Karpas-422 (cell line): ENCODE results near the gene SCN4A. TPM values are rescaled to one million over a fixed set of nuclear protein-coding genes. Genes with fewer than 3 reads are reported as not detected.
"Not testable (repeated sequence)": the region's sequence is repeated elsewhere in the genome, so short reads cannot be mapped to it uniquely, and the experiment has no call there.

Source experiments
- DNase-seq: peaks from one replicate; pipeline ENCODE4 v3.0.0-alpha.2; 2015
- H2AFZ ChIP-seq: fragments of 200-600 bp; sonication (generic); 2 replicates; pipeline ENCODE4 v1.6.1; 2014; ENCODE audit warnings: antibody characterized with exemption, low read length, mixed read lengths
- H3K27ac ChIP-seq: fragments of 200-600 bp; sonication (generic); 2 replicates; pipeline ENCODE4 v1.5.1; 2014; ENCODE audit warnings: mild to moderate bottlenecking, low read length, moderate library complexity
- H3K27me3 ChIP-seq: fragments of 200-600 bp; sonication (generic); 2 replicates; pipeline ENCODE4 v1.6.1; 2014; ENCODE audit warnings: low read length, mixed read lengths
- H3K36me3 ChIP-seq: fragments of 200-600 bp; sonication (generic); 2 replicates; pipeline ENCODE4 v1.6.1; 2014; ENCODE audit warnings: low read length, mixed read lengths; ENCODE audit not compliant: insufficient read depth
- H3K4me1 ChIP-seq: fragments of 200-600 bp; sonication (generic); 2 replicates; pipeline ENCODE4 v1.6.1; 2014; ENCODE audit warnings: mild to moderate bottlenecking, low read length, mixed read lengths
- H3K4me2 ChIP-seq: fragments of 200-600 bp; sonication (generic); 2 replicates; pipeline ENCODE4 v1.6.1; 2014; ENCODE audit warnings: low read length, low read depth, mild to moderate bottlenecking; ENCODE audit not compliant: poor library complexity, severe bottlenecking
- H3K4me3 ChIP-seq: fragments of 200-600 bp; sonication (generic); 2 replicates; pipeline ENCODE4 v1.5.1; 2014; ENCODE audit warnings: mild to moderate bottlenecking, antibody characterized with exemption, low read length, mixed read lengths
- H3K79me2 ChIP-seq: fragments of 200-600 bp; sonication (generic); 2 replicates; pipeline ENCODE4 v1.6.1; 2014; ENCODE audit warnings: mild to moderate bottlenecking, low read length, mixed read lengths
- H3K9ac ChIP-seq: fragments of 200-600 bp; sonication (generic); 2 replicates; pipeline ENCODE4 v1.6.0; 2014; ENCODE audit warnings: low read length
- H3K9me2 ChIP-seq: fragments of 200-600 bp; sonication (generic), shearing (Covaris generic); replicated peaks from 2 replicates; pipeline ENCODE4 v1.6.0; 2014; ENCODE audit warnings: mild to moderate bottlenecking, low read length, moderate library complexity; ENCODE audit not compliant: insufficient read depth
- H3K9me3 ChIP-seq: fragments of 300-700, 200-600 bp; sonication (generic); 2 replicates; pipeline ENCODE4 v1.6.1; 2014; ENCODE audit warnings: low read length, mixed read lengths
- H4K20me1 ChIP-seq: fragments of 200-600 bp; sonication (generic); 2 replicates; pipeline ENCODE4 v1.6.1; 2014; ENCODE audit warnings: mild to moderate bottlenecking, antibody characterized with exemption, low read length, low read depth; ENCODE audit not compliant: insufficient read depth
- total RNA-seq: library from RNA; depleted of rRNA; stranded (reverse); fragments of >200 nt; shearing (Covaris generic); gene quantifications from 2 replicates; pipeline ENCODE4 v1.2.3, GENCODE V29; 2014; ENCODE audit warnings: low replicate concordance

SCN4A gene
- total RNA-seq, 1 experiment from 2014 or later = 0.07 TPM

DNA sequence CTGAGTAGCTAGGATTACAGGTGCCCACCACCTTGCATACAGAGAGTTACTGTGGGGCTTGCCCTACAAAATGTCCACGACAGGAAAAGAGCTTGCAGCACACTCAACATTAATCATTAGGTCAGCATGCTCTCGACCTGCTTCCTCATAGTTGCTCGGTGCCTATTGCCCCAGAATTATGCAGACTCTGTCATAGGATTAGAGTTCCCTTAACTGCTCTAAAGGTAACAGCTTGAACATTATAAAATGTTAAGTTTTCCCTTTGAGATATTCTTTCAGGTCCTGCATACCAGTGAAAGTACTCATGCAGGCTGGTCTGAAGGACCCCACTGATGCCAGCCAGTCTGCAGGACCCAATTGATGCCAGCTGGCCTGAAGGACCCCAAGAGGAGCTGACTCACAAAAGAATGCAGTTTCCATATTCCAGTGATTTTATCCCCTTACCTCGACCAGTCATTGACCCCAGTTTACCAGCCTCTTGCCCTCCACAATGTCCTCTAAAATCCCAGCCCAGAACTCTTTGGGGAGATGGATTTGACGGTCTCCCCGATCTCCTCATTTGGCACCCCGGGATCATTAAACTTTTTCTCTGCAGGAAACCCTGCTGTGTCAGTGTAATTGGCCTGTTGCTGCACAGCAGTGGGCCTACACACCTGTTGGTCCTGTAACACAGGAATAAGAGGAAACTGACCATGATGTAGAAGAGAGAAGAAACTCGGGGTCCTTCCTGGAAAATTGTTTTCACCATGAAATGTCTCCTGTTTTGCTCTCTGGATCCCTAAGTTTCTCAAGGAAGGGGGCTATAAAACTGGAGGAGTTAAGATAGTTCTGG, 37.1 kb upstream of the SCN4A start:
- no peaks in the 10 kb centered on the region for H3K79me2 ChIP-seq
- H2AFZ ChIP-seq = no peak overlapping the region
- H4K20me1 ChIP-seq = no peaks in the 10 kb centered on the region
- H3K9ac ChIP-seq = no peak overlapping the region
- H3K9me3 ChIP-seq = no peaks in the 10 kb centered on the region
- DNase-seq = no peak
- no peak overlapping the region for H3K4me3 ChIP-seq
- H3K4me2 ChIP-seq = no peak overlapping the region
- no peaks in the 10 kb centered on the region for H3K4me1 ChIP-seq
- H3K27me3 ChIP-seq = no peaks in the 10 kb centered on the region
- no peaks in the 10 kb centered on the region for H3K9me2 ChIP-seq
- no peak overlapping the region for H3K27ac ChIP-seq
- no peaks in the 10 kb centered on the region for H3K36me3 ChIP-seq

DNA sequence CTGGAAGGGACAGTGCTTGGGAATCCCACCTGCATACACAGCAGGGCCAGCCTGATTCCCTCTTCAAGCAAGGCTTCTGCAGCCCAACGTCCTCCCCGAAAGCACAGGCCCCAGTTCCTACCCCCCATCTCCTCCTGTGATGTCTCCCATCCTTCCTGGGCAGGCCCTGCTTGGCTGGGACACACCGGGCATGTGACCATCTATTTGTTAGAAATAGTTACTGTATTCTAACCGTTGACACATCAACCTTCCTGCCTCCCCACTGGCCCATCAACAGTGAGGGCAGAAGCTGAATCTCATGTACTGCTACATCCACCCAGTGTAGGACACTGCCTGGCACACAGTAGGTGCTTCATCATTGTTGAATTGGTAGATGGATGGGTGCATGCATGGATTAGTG, 36.1 kb upstream of the SCN4A start:
- Histone ChIP-seq H3K9me2 (no peaks in the 10 kb centered on the region), H4K20me1 (no peaks in the 10 kb centered on the region), H3K27me3 (no peaks in the 10 kb centered on the region), H2AFZ (no peak overlapping the region), H3K79me2 (no peaks in the 10 kb centered on the region), H3K27ac (no peak overlapping the region), H3K9me3 (no peaks in the 10 kb centered on the region), H3K4me2 (no peak overlapping the region), H3K36me3 (no peaks in the 10 kb centered on the region), H3K9ac (no peak overlapping the region), H3K4me1 (no peaks in the 10 kb centered on the region), H3K4me3 (no peak overlapping the region)
- no peak for DNase-seq

DNA sequence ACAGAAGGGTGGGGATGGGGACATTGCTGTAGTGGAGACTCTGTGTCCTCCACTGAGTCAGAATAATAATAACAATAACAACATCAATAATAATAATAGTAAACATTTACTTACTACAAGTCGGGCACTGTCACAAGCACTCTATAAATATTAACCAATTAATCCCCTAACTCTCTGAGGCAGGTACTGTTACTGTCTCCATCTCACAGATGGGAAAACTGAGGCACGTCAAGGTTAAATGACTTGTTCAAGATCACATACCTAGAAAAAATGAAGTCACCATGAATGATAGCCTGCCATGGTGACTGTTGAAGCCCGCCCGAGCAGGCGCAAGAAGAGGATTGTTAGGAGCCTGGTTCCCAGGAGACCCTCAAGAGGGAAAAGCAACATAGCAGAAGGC, 35.6 kb upstream of the SCN4A start:
- Histone ChIP-seq H3K4me1 (no peaks in the 10 kb centered on the region), H3K4me2 (no peak overlapping the region), H3K9ac (no peak overlapping the region), H2AFZ (no peak overlapping the region), H3K9me2 (no peaks in the 10 kb centered on the region), H3K27me3 (no peaks in the 10 kb centered on the region), H3K36me3 (no peaks in the 10 kb centered on the region), H3K9me3 (no peaks in the 10 kb centered on the region), H3K4me3 (no peak overlapping the region), H3K27ac (no peak overlapping the region), H4K20me1 (no peaks in the 10 kb centered on the region), H3K79me2 (no peaks in the 10 kb centered on the region)
- DNase-seq = no peak

DNA sequence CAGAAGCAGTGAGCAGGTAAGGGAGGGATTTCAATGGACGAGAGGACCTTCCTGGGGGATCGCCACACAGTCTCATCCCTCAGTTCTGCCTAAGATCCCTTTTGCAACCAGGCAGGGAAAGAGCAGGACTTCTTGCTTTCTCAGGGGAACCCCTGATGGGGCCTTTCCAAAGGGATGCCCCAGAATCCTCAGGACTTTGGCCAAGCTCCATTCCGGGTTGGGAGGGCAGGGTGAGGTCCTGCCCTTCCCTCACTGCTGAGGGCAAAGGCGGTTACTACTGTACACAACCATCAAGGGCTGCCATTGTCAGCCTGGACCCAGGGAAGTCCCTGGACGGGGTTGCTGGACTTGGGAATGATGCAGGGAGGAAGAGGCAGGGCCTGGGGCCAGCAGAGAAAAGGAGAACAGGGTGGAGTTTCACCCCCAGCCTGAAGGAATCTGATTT, 35.1 kb upstream of the SCN4A start:
- Histone ChIP-seq H3K27ac (no peak overlapping the region), H2AFZ (no peak overlapping the region), H4K20me1 (no peaks in the 10 kb centered on the region), H3K9me3 (no peaks in the 10 kb centered on the region), H3K4me2 (no peak overlapping the region), H3K27me3 (no peaks in the 10 kb centered on the region), H3K4me1 (no peaks in the 10 kb centered on the region), H3K9me2 (no peaks in the 10 kb centered on the region), H3K9ac (no peak overlapping the region), H3K4me3 (no peak overlapping the region), H3K36me3 (no peaks in the 10 kb centered on the region), H3K79me2 (no peaks in the 10 kb centered on the region)
- DNase-seq = no peak

DNA sequence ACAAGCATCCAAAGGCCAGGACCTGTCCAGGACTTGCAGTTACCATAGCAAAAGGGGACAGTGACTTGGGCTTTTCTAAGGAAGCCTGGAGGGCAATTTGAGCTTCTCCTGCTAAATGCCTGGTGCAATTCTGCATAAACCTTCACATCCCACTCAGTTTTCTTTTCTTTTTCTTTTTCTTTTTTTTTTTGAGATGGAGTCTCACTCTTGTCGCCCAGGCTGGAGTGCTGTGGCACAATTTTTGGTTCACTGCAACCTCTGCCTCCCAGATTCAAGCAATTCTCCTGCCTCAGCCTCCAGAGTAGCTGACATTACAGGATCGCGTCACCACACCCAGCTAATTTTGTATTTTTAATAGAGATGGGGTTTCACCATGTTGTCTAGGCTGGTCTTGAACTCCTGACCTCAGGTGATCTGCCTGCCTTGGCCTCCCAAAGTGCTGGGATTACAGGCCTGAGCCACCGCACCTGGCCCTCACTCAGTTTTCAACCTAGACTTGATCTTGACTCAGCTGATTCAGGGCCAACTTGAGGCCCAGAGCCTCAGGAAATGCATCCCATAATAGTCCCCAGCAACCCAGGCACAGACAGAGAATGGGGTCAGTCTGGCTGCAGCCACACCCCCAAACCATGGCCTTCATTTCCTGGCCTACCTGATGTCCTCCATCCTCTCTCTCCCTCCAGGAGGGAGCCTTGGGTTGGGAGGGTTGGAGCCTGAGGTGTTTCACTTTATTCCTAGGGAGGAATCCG, 34.5 kb upstream of the SCN4A start:
- H3K9me3 ChIP-seq, H3K9me2 ChIP-seq, H3K79me2 ChIP-seq, H3K27me3 ChIP-seq, H3K36me3 ChIP-seq, H3K4me1 ChIP-seq, H3K4me2 ChIP-seq, H3K27ac ChIP-seq, DNase-seq, H2AFZ ChIP-seq, H3K4me3 ChIP-seq, H3K9ac ChIP-seq, H4K20me1 ChIP-seq: not testable (repeated sequence)

DNA sequence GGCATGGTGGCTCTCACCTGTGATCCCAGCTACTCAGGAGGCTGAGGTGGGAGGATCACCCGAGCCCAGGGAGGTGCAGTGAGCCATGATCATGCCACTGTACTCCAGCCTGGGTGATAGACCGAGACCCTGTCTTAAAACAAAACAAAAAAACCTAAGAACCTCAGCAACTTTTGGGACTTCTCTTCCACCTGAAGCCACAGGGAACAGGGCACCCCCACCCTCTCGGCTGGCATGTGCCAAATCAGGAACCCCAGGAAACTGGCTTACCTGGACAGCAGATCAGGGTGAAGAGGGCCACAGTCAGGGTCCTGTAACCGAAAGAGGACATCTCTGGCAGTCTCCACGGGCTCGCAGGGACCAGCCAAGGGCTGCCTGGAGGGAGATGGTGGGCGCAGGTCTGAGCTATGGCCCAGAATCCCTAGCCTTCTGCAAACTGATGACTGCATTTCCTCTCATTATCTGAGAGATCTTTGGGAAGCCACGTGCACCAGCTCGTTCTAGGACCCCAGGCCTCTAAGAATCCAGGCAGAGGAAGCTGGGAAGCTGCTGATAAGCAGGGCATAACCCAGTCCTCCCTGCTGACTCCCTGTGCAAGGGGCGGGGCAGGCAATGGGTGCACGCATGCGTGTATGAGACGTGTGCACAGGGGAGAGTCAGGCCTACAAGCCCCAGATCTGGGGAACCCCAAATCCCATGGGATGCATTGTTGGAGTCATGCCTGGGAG, 33.8 kb upstream of the SCN4A start:
- no peak overlapping the region for H3K27ac ChIP-seq
- no peak overlapping the region for H2AFZ ChIP-seq

DNA sequence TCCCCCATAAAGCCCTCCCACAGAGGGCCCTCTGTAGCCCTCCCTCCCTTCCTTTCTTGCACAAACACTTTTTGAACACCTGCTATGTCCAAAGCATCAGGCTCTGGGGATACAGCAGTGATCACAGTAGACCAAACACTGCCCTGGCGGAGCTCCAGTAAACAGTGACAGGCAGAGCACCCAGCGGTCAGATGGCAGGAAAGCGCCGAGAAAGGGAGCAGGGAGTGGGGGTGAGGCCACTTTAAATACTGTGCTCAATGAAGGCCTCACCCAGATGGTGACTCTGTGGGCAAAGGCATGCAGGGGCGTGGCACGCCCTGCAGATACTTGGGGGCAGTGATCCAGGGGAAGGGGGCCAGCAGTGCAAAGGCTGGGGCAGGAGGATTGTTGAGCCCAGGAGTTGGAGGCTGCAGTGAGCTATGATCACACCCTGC, 33.0 kb upstream of the SCN4A start:
- Histone ChIP-seq H3K27me3 (no peaks in the 10 kb centered on the region), H3K9me2 (no peaks in the 10 kb centered on the region), H3K9me3 (no peaks in the 10 kb centered on the region), H4K20me1 (no peaks in the 10 kb centered on the region), H3K4me2 (no peak overlapping the region), H3K4me3 (no peak overlapping the region), H3K27ac (no peak overlapping the region), H3K4me1 (no peaks in the 10 kb centered on the region), H3K9ac (no peak overlapping the region), H3K36me3 (no peaks in the 10 kb centered on the region), H3K79me2 (no peaks in the 10 kb centered on the region), H2AFZ (no peak overlapping the region)
- DNase-seq = no peak

More for the DNA sequence above, 33.8 kb upstream of the SCN4A start:
- Histone ChIP-seq H3K36me3 (no peaks in the 10 kb centered on the region), H3K4me2 (no peak overlapping the region), H3K79me2 (no peaks in the 10 kb centered on the region), H3K4me1 (no peaks in the 10 kb centered on the region), H3K9me3 (no peaks in the 10 kb centered on the region), H4K20me1 (no peaks in the 10 kb centered on the region), H3K9me2 (no peaks in the 10 kb centered on the region), H3K4me3 (no peak overlapping the region), H3K9ac (no peak overlapping the region), H3K27me3 (no peaks in the 10 kb centered on the region)
- no peak for DNase-seq
